HG02588 (cell line): Measurements from ENCODE around the gene DDX51.
"Not testable (repeated sequence)": the region's sequence is repeated elsewhere in the genome, so short reads cannot be mapped to it uniquely, and the experiment has no call there.

ENCODE experiments used
- ATAC-seq: cut with Tn5 transposase; IDR thresholded peaks from one replicate; pipeline ENCODE4 v1.9.1; 2021; ENCODE audit warnings: mild to moderate bottlenecking, moderate library complexity; ENCODE audit not compliant: unreplicated experiment

The DDX51 gene

GRCh38 chr12:132141976-132142678 lies 2.0 kb downstream of the DDX51 start:
- no peak for ATAC-seq

GRCh38 chr12:132140918-132141841 lies 2.9 kb downstream of the DDX51 start:
- no peak for ATAC-seq

DNA sequence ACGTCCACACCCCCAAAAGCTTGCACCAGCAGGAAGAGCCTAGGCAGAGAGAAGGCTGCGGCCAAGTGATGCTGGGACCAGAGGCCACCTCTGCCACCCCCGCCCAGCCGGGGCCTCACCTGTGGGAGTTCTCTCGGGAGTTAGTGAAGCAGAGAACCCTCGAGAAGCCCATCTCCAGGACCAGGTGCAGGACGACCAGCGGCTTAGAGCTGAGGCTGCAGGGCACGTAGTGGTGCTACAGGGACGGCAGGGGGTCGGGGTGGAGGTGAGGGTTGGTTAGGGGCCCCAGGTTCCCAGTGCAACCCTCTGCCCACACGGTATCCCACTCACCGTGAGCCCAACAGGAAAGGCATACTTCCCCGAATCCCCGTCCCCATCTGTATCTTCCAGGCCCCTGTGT lies 3.6 kb downstream of the DDX51 start:
- ATAC-seq = no peak

DNA sequence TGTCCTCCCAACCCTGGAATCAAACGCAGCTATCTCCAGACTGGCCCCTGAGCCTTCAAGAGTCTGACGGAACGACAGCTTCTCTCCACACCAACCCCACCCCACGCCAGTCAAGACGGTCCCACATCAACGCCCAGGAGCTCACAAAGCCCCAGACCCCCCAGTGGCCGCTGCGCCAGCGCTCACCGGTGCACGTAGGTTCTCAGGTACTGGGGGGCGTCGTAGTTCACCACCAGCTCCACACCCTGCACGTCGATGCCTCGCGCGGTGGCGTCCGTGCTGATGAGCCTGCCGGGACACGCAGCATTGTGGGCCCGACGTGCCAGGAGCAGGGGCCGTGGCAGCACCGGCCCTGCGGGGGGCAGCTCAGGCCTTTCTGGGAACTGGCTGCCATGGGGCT lies 4.2 kb downstream of the DDX51 start:
- no peak for ATAC-seq

- ATAC-seq = no peak
These were observed 4.9 kb downstream of the DDX51 start for GRCh38 chr12:132138941-132139871.

GRCh38 chr12:132137483-132138125 lies 6.5 kb downstream of the DDX51 start:
- ATAC-seq = no peak

DNA sequence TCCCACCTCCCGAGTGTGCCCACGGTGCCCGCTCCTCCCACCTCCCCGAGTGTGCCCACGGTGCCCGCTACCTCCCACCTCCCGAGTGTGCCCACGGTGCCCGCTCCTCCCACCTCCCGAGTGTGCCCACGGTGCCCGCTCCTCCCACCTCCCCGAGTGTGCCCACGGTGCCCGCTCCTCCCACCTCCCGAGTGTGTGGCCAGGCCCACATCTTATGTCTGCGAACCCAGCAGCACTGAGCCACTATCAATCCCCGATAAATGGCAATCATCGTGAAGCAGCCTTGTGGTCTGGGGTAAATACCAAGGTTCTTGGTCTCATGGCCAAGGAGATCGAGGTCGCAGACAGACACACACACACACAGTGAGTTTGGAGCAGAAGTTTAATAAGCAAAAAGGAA lies 7.9 kb downstream of the DDX51 start:
- ATAC-seq = not testable (repeated sequence)

GRCh38 chr12:132134653-132135183 lies 9.4 kb downstream of the DDX51 start:
- not testable (repeated sequence) for ATAC-seq

- ATAC-seq = no peak
These were observed 10.0 kb downstream of the DDX51 start for GRCh38 chr12:132133952-132134652.

- no peak for ATAC-seq
These were observed 11.3 kb downstream of the DDX51 start for GRCh38 chr12:132132609-132133430.

GRCh38 chr12:132131952-132132351 lies 12.2 kb downstream of the DDX51 start:
- no peak for ATAC-seq

GRCh38 chr12:132131229-132131628 lies 12.9 kb downstream of the DDX51 start:
- ATAC-seq = no peak

DNA sequence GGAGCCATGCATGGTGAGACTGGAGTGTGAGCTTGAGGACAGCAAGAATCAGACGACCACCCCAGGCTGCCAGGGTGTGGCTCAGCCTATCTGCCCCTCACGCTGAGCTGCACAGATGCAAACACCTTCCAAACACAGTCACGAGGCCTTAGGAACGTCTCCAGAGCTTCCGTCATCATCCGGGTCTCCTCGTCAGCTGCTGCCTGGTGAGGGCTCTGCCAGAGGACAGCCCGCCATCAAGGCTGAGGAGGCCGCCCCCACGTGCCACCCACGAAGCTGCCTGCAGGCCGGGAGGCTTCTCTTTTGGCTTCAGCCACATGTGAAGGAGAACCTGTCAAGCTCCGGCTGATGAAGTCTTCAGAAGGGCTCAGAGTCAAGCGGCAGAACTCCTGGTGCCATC lies 13.4 kb downstream of the DDX51 start:
- no peak for ATAC-seq

- no peak for ATAC-seq
These were observed 15.1 kb downstream of the DDX51 start for GRCh38 chr12:132129007-132129406.

- ATAC-seq = no peak
These were observed 17.1 kb downstream of the DDX51 start for GRCh38 chr12:132127041-132127440.

DNA sequence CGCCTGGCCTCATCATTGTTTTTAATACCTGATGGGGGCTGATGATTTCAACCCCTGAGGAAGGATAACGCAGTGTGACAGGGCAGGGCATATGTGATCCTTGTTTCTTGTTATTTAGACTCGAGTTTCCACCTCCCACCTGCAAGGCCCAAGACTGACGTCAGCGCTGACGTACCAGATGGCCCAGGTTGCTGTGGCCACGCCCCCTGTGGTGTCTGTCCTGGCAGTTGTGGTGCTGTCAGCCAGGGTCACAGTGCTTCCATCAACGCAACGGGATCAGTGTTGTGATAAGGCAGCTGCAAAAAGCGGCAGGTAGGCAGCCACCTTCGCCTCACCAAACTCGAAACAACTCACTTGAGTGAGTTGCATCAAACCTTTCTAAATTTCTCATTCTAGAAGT lies 18.4 kb downstream of the DDX51 start:
- no peak for ATAC-seq

DNA sequence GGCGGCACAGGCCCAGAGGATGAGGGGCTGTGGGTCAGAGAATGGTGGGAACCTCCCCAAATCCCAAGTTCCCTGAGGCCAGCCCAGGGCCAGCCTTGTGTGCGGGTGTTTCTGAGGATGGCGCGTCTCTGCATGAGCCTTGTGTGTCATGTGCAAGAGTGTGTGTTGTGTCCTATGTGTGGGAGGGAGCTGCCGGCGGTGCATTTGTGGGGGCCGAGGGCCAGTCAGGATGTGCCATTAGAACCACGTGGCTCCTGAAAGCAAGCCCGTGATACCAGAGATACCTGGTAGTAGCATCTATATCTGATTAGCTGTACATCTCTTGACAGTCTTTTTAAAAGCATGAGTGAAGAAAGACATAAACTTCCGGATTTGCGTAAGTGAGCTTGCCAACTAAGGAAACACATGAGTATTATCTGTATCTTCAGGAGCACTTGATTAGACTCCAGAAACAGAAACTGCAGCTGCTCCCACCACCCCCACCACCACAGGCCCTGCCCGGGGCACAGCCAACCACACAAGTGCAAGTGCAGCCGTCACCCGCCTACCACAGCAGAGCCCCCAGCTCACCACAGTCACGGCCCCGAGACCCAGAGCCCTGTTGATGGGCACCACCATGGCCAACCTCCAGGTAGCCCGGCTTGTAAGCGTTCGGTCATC lies 19.2 kb downstream of the DDX51 start:
- no peak for ATAC-seq
